GM12892 (cell line): Measurements from ENCODE around the gene PDYN.

ENCODE experiments used
- POLR2A ChIP-seq: IDR thresholded peaks from 2 replicates; pipeline ENCODE4 v1.6.1; 2011; ENCODE audit warnings: low read depth, low read length, control low read depth
- POLR2AphosphoS5 ChIP-seq: IDR thresholded peaks from 2 replicates; pipeline ENCODE4 v1.6.1; 2011; ENCODE audit warnings: low read depth, low read length, control low read depth
- TAF1 ChIP-seq: IDR thresholded peaks from 2 replicates; pipeline ENCODE4 v1.6.1; 2011; ENCODE audit warnings: low read depth, mild to moderate bottlenecking, control low read depth, low read length, borderline replicate concordance

GRCh38 chr20:1941226-1941625, 52.6 kb downstream of the PDYN start:
- no peak for TF ChIP-seq POLR2A
- no peak for TF ChIP-seq POLR2AphosphoS5
- no peak for TF ChIP-seq TAF1
